ENCODE data around the gene CPXM2. TPM values are rescaled to one million over a fixed set of nuclear protein-coding genes. Genes with fewer than 3 reads are reported as not detected.

The CPXM2 gene
- total RNA-seq, 1 donor from 2014 or later: 15.0 TPM

- TF ChIP-seq, protein P1, sequence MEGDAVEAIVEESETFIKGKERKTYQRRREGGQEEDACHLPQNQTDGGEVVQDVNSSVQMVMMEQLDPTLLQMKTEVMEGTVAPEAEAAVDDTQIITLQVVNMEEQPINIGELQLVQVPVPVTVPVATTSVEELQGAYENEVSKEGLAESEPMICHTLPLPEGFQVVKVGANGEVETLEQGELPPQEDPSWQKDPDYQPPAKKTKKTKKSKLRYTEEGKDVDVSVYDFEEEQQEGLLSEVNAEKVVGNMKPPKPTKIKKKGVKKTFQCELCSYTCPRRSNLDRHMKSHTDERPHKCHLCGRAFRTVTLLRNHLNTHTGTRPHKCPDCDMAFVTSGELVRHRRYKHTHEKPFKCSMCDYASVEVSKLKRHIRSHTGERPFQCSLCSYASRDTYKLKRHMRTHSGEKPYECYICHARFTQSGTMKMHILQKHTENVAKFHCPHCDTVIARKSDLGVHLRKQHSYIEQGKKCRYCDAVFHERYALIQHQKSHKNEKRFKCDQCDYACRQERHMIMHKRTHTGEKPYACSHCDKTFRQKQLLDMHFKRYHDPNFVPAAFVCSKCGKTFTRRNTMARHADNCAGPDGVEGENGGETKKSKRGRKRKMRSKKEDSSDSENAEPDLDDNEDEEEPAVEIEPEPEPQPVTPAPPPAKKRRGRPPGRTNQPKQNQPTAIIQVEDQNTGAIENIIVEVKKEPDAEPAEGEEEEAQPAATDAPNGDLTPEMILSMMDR (conservative IDR thresholded peaks at IDR 0.05): no peak
- Mint-ChIP-seq H3K27ac (peak overlapping the region; percentile 86), H3K27me3 (peaks cover 10% of the 10 kb centered on the region), H3K9me3 (no peaks in the 10 kb centered on the region), H3K4me1 (ENCODE audit: unreplicated experiment) (peaks cover 6% of the 10 kb centered on the region), H3K36me3 (peaks cover 8% of the 10 kb centered on the region), H3K4me3 (peak overlapping the region; percentile 68)
- DNase-seq (ENCODE audit: extremely low spot score, unreplicated experiment): no peak
These were observed 27.7 kb downstream of the CPXM2 start for GRCh38 chr10:123863721-123864482.

DNA sequence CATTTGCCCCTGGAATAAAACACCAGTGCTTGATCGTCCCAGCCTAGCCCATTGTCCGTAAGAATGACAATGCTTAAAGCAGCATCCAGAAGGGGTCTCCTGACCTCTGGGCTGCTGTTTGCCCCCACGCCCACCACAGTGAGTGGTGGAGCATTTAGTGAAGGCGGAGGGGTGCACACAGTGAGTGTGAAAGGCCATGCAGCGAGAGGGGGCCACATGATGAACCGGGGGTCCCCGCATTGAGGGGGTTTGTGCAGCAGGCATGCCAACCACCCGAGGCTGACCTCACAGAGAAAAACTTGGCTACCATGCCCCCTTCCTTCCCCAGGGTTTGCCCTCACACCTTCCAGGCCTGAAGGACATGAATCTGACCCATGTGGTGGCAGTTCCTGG lies 28.4 kb downstream of the CPXM2 start:
- DNase-seq (ENCODE audit: extremely low spot score, unreplicated experiment): no peak
- Mint-ChIP-seq H3K4me3 (no peak overlapping the region), H3K27ac (no peak overlapping the region), H3K4me1 (ENCODE audit: unreplicated experiment) (peaks cover 6% of the 10 kb centered on the region), H3K27me3 (peaks cover 6% of the 10 kb centered on the region), H3K9me3 (no peaks in the 10 kb centered on the region), H3K36me3 (peaks cover 8% of the 10 kb centered on the region)
- TF ChIP-seq, protein P1 (conservative IDR thresholded peaks at IDR 0.05): no peak

DNA sequence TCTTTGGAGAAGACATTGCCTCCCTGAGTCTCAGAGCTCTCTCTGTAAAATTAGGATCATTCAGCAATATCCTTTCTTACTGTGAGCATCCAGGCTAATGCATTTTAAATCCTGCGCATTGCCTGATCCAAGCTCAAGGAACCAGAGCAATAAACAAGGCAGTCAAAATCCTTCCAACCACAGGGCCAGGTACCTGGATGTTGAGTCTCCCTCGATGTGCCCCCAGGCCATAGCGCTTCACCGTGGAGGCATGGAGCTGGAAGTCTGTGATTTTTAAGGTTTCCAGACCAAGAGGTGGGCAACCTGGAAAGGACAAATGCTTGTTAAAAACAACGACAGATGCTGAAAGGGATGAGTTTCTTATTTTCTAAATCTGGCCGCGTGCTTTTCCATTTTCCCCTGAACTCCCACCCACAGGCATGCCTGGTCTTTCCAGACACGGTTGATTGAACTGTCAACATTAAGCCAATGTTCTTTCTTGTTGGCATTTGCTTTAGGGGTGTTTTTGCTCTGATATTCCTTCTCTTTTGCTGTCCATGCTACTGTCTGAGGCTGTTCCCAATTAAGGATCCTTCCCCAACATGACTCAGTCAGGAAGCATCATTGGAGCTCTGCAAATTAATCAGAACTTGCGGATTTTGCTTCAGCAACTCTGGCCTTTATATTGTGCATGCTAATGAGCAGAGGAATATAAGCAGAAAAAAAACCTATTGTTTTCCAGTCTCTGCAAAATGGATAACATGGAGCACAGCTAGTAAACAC lies 29.0 kb downstream of the CPXM2 start:
- Mint-ChIP-seq H3K27me3 (peaks cover 6% of the 10 kb centered on the region), H3K4me3 (no peak overlapping the region), H3K36me3 (peaks cover 8% of the 10 kb centered on the region), H3K4me1 (ENCODE audit: unreplicated experiment) (peaks cover 6% of the 10 kb centered on the region), H3K9me3 (no peaks in the 10 kb centered on the region), H3K27ac (no peak overlapping the region)
- TF ChIP-seq, protein P1 (conservative IDR thresholded peaks at IDR 0.05): no peak
- no peak for DNase-seq (ENCODE audit: extremely low spot score, unreplicated experiment)

- TF ChIP-seq, protein P1 (conservative IDR thresholded peaks at IDR 0.05): no peak
- Mint-ChIP-seq H3K27me3 (peaks cover 6% of the 10 kb centered on the region), H3K4me1 (ENCODE audit: unreplicated experiment) (no peaks in the 10 kb centered on the region), H3K9me3 (no peaks in the 10 kb centered on the region), H3K4me3 (no peak overlapping the region), H3K36me3 (peaks cover 8% of the 10 kb centered on the region), H3K27ac (no peak overlapping the region)
- DNase-seq (ENCODE audit: extremely low spot score, unreplicated experiment): no peak
These were observed 30.8 kb downstream of the CPXM2 start for GRCh38 chr10:123860856-123861255.

GRCh38 chr10:123860209-123860608 lies 31.4 kb downstream of the CPXM2 start:
- Mint-ChIP-seq H3K36me3 (peaks cover 8% of the 10 kb centered on the region), H3K9me3 (no peaks in the 10 kb centered on the region), H3K27me3 (peaks cover 6% of the 10 kb centered on the region), H3K27ac (no peak overlapping the region), H3K4me3 (no peak overlapping the region), H3K4me1 (ENCODE audit: unreplicated experiment) (no peaks in the 10 kb centered on the region)
- DNase-seq (ENCODE audit: extremely low spot score, unreplicated experiment): no peak
- TF ChIP-seq, protein P1 (conservative IDR thresholded peaks at IDR 0.05): no peak
